Fibroblast of peridontal ligament (primary cell): ENCODE measurements around the gene KCNQ1.

Experiments used
- DNase-seq: peaks from one replicate; pipeline ENCODE4 v3.0.0-alpha.2; 2010; ENCODE audit errors: extremely low read depth

KCNQ1 gene

GRCh38 chr11:2743427-2744110 is 298.8 kb downstream of the KCNQ1 start:
- no peak for DNase-seq

DNA sequence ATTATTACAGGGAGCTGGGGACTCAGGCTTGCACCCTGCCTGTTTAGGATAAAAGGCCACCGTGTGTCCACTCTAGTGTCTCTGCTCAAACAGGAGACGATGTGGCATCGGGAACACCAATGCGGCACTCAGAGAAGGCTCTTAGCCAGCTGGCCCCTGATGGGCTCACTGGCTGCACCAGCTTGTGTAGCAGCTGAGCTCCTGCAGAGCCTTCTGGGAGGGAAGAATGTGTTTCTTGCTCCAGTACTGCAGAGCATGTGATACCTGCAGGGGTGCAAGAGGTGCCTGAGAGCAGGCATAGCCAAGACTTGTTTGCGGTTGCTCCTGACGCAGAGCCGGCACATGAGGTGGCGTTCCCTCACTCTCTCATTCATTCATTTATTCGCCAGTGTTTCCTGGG is 299.4 kb downstream of the KCNQ1 start:
- DNase-seq, result no peak

DNA sequence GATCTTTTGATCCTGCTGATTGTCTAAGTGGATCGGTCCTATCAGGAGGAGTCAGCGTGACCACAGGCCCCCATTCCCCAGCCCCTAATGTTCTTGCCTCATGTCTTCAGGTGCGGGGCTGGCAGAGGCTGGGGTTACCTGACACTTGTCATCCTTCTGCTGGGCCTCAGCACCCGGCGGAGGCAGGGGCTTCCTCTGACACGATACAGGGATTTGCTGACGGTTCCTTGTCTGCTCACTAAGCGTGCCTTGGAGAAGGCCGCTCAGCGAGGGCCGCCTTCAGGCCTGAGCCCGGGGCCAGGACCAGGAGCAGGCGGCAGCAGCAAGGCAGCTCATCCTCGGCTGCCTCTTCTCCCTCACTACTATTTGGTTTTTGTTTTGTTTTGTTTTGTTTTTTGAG is 300.7 kb downstream of the KCNQ1 start:
- no peak for DNase-seq

DNA sequence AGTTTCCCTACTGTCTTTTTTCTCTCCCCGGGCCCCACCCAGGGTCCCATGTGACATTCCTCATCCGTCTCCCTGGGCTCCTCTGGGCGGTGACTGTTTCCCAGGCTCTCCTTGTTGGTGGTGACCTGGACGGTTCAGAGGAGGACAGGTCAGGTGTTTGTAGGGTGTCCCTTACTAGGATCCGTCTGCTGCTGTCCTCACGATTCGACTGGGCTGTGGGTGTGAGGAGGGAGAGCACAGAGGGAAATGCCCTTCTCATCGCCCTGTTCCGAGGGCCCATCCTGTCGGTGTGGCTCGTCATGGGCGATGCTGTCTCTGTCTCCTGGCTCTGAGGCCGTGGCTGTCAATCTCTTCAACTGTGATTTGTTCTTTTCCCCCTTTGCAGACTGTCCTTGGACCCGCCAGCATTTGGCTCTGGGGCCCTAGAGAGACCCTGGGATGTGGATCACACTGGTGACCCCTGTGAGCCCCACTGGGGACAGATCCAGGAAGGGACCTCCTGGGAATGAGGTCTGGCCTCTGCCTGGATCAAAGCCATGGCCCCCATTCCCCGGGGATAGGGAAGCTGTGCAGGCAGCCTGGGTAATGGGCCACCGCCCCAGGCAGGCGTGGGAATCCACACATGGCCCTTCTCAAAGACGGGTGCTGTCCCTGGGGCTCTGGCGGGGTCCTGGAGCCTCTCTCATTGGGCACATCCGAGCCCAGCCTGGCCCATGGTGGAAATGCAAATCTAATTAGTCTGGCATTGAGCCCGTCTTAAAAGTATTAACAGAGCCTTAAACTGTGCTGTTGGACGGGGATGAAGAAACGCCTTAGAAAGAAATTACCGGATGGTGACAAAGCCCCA is 301.8 kb downstream of the KCNQ1 start:
- no peak for DNase-seq

DNA sequence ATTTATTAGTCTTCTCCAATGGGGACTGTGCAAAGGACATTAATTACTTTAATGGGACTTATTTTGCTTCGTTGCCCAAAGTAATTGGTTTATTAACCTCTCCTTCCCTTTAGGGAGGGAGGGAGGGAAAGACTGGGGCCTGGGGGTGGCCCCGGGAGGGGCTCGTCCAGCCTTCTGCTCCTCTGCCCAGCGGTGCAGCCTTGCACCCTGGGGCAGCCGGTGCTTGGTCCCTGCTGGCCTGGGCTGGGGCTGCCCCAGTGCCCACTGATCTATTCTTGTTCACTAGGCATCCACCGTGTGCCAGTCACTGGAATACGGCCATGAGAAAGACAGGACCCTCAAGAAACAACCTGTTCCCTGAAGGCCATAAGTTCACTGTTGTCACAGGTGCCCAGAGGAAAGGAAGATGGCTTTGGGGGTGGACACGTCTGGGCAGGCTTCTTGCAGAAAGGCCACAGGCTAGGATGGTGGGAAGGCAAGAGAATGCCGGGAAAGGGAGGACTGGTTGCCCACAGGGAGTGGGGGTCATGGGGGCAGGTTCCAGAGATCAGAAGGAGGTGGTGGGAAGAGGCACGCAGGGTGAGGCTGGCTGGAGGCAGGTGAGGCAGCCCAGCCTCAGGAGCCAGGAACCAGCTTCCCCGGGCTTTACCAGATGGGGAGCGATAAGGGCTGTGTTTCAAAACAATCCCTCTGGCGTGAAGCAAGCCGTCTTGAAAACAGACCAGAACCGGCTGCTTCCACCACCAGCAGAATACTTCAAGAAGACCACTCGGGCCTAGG is 302.6 kb downstream of the KCNQ1 start:
- no peak for DNase-seq

GRCh38 chr11:2748061-2748813 is 303.4 kb downstream of the KCNQ1 start:
- DNase-seq, result no peak

DNA sequence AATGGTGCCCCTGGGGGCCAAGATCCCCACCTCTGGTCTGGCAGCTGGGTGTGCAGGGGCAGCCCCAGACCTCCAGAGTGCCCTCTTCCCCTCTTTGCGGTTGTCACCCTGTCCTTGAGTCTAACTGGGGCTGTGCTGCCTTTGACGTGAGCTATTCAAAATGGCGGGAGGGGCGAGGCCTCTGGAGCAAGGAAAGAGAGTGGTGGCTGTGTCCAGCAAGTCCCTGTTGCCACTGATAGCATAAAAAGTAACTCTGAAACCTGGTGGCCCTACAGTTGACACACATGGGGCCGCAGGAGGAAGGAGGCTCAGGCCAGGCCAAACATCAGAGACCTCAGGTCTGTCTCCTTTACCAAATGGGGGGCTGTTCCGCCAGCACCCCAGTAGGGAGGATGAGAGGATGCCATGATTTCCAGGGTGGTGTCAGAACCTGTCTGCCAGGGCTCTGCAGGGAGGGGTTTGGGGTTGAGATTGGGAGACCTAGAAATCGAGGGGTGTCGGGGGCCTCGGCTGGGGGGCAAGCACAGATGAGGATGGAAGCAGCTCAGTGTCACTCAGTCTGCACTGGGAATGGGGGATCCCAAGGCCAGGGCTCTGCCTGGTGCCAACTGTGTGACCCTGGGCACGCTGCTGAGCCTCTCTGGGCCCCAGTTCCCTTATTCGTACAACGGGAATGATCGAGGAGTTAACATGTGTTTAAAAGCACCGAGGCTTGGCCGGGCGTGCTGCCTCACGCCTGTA is 304.2 kb downstream of the KCNQ1 start:
- DNase-seq, result no peak

- DNase-seq, result no peak
Measured at GRCh38 chr11:2750101-2750681, 305.4 kb downstream of the KCNQ1 start.

DNA sequence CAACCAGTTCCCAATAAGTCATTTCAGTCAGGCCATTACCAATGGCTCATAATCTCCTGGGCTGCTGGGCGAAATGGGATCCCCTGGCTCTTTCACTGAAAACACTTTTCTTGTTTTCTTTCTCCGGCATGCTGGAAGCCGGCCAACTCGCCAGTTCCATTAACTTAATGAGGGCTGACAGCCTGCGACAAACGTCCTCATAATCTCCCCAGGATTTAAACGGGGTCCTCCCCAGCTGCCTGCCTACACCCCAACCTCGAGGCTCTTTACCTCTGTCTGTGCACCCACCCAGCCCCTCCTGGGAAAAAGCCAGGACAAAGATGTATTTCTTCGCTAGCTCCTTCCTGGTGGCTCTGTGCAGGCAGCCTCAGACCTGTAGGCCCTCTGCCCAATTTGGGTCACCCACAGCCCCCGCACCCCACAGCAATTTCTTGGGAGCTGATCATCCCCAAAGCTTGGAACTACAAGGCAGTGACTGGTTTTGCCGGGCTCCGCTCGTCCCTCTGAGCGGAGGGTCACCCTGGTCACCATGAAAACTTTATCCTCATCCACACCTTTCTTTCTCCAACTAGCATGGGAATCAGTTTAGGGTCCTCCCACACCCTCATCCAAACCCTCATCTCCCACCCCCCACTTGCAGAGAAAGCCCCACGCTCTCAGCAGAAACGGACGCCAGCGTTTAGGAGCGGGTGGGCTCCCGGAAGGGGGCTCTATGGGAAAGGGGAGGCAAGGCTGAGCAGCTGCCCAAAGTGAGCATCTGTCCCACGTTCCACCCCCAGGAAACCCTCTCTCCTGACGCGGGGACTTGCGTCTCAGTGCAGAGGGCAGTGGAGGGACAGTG is 306.1 kb downstream of the KCNQ1 start:
- DNase-seq, result no peak

DNA sequence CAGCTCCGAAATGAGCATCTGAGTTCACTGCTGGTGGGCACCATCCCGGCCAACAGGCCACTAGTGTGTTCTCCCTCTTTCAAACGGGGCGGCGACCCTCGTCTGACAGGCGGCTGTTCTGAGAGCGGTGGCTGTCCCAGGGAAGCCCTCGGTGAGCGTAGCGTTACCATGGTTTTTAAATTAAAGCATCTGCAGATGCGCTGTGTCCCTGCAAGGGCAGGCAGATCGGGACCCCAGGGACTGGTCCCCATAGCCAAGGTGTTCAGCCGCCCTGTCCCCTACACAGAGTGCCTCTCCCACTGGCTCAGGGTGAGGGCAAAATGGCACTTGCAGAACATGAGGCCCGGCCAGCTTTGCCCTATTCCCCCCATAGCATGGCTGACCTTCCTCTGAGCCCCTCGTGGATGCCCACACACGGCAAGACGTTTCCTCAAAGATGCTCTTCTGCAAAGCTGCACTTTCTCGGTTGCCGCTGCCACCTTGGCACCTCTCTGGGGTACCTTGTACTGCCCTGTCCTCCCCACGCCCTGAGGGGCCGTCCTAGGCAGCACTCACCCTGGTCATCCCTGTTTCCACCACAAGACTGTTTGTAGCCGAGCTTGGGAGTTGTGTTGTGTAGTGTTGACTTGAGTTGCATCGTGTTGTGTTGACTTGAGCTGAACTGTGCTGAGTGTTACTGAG is 306.9 kb downstream of the KCNQ1 start:
- DNase-seq, result no peak

DNA sequence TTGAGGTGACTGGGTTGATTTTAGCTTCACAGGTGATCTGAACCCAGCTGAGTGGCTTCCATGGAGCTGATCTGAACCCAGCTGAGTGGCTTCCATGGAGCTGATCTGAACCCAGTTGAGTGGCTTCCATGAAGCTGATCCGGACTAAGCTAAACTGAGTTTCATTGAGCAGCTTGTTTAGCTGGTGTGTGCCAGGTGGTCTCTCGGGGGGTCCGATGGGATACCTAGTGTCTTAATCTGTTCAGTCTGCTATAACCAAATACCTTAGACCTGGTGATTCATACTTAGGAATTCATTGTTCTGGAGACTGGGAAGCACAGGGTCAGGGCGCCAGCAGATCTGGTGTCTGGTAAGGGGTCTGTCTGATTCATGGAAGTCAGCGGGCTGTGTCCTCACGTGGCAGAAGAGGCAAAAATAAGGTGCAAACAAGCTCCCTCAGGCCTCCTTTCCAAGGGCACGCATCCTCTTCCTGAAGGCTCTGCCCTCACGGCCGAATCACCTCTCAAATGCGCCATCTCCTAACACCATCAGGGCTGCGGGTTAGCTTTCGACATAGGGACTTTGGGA is 307.5 kb downstream of the KCNQ1 start:
- DNase-seq, result no peak

DNA sequence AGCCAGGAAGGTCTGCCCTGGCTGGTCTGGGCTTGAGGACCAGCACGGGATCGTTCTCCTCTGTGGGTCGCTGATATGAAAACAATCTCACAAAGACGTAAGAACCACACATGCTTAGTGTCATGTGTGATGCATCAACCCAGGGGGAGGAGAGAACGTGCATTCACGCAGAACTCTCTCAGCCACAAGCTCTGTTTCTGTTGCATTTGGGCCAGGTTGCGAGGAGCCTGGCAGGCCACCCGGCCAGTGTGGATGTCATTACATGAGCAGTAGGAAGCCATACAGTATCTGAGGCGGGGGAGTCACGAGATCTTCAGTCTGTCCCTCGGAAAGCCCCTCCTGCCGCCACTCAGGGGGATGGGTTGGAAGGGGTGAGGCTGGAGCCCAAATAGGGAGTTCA is 308.1 kb downstream of the KCNQ1 start:
- peak; percentile 40 for DNase-seq

DNA sequence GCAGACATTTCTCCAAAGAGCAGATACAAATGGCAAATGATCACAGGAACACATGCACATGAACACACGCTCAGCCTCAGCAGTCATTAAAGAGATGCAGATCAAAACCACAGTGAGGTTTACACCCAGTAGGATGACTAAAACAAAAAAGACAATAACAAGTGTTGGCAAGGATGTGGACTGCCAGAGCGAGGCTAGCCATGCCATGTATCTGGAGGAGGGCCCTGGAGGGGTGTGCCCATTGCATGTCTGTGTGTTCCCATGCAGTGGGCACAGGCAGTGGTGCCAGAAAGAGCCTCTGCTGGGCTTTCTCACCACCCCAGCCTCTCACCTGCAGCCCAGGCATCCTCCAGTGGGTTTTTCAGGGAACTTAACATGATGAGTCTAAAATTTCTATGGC is 309.2 kb downstream of the KCNQ1 start:
- no peak for DNase-seq

DNA sequence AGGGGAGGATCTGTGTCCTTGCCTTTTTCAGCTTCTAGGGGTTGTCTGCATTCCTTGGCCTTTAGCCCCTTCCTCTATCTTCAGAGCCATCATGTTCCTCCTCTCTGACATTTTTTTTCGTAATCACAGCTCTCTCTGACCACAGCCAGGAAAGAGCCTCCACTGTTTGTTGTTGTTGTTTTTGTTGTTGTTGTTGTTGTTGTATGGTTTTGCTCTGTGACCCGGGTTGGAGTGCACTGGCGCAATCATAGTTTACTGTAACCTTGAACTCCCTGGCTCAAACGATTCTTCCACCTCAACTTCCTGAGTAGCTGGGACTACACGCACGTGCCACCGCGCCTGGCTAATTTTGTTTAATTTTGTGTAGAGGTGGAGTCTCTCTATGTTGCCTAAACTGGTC is 310.3 kb downstream of the KCNQ1 start:
- no peak for DNase-seq

DNA sequence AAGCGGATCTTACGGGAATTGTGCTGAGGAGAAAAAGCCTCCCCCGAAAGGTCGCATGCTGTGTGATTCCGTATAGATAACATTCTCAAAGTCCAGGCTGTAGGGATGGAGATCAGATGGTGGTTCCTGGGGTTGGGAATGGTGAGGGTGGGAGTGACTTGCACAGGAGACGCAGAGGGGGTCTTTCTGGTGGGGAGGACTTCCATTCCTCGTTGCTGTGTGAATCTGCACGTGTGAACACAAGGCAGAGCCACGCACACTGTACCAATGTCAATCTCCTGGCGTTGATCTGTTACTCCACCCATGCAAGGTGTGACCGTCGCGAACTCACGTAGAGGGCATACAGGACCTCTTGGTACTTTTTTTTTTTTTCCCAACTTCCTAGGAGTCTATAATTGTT is 313.9 kb downstream of the KCNQ1 start:
- DNase-seq, result no peak

GRCh38 chr11:2759228-2760195 is 314.7 kb downstream of the KCNQ1 start:
- DNase-seq, result no peak

DNA sequence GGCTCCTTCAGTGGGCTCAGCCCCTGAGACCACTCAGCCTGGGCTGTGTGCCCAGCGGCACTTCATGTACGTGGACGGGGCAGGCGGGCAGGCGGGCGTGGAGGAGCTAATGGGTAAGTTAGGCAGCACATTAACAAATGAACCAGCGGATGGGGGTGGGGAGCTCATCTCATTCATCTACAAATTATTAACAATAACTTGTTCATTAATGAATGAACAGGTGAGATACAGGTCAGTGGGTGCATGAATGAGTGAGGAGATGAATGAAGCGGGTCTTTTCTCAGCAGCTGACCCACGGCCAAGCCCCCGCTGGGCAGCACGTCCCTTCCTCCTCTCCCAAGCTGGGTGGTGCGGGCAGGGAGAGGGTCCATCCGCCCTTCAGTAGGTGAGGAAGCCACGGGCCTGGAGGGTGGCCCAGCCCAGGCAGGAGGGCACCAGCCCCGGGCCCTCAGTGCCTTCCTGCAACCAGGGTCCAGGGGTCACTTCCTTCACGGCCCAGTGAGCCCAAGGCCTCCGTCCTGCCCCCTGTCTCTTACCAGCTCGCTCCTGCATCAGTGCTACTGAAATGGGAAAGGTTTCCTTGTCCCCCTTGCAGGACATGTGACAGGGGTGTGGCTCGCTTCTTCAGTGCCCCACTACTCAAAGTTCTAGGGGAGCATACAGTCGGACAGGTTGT is 315.5 kb downstream of the KCNQ1 start:
- no peak for DNase-seq
